Neural progenitor cell (in vitro differentiated cells): ENCODE data around the gene ZNF831.

ENCODE experiments used
- EZH2 ChIP-seq: fragments of 200-600 bp; sonication (generic); IDR thresholded peaks from 2 replicates; pipeline ENCODE4 v1.6.1; 2017; ENCODE audit warnings: antibody characterized with exemption, mild to moderate bottlenecking, moderate library complexity
- EZH2phosphoT487 ChIP-seq: fragments of 200-600 bp; sonication (generic); IDR thresholded peaks from 2 replicates; pipeline ENCODE4 v1.6.1; 2017; ENCODE audit warnings: antibody characterized with exemption
- TF ChIP-seq, protein P1 (sequence below): fragments of 200-600 bp; sonication (generic); IDR thresholded peaks from 2 replicates; pipeline ENCODE4 v1.5.1; 2017; ENCODE audit warnings: antibody characterized with exemption, mild to moderate bottlenecking

DNA sequence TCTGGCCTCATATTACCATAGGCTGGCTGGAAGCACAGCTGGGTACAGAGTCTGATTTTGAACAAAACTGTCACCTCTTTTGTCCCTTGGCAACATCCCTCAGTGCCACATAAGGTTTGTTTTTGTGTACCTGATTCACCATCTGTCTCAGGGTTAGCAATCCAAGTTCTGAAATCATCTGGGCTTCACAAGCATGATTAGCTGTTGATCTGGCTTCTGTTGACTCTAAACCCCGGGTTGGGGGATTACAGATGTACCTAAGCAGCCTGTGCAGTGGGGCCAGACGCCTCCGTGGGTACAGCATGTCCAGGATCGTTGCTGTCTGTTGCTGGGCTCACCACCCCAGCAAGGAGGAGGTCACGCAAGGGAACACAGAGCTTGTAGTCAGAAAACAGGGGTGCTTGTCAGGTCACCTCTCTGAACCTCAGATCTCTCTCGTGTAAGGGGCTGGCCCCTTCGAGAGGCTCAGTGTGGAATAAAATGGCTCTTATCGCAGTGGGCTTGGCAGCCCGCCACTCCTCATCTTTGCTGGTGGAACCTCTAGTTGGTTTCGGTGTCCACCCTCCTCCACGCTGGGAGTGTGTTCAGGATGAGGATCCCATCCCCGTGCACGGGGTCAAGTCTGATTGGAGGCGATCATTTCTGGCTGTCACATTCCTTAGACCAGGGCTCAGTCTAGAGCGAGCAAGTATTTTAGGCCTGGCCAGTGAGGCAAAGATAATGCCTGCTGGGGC lies 39.2 kb upstream of the ZNF831 start:
- TF ChIP-seq, protein P1, sequence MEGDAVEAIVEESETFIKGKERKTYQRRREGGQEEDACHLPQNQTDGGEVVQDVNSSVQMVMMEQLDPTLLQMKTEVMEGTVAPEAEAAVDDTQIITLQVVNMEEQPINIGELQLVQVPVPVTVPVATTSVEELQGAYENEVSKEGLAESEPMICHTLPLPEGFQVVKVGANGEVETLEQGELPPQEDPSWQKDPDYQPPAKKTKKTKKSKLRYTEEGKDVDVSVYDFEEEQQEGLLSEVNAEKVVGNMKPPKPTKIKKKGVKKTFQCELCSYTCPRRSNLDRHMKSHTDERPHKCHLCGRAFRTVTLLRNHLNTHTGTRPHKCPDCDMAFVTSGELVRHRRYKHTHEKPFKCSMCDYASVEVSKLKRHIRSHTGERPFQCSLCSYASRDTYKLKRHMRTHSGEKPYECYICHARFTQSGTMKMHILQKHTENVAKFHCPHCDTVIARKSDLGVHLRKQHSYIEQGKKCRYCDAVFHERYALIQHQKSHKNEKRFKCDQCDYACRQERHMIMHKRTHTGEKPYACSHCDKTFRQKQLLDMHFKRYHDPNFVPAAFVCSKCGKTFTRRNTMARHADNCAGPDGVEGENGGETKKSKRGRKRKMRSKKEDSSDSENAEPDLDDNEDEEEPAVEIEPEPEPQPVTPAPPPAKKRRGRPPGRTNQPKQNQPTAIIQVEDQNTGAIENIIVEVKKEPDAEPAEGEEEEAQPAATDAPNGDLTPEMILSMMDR: no peak
- TF ChIP-seq EZH2phosphoT487 (no peak), EZH2 (no peak)
